Kidney (tissue), 14 donors: ENCODE data around the gene WBP2. TPM values are rescaled to one million over a fixed set of nuclear protein-coding genes. Genes with fewer than 3 reads are reported as not detected.

Experiments
- DNase-seq, 5 donors: peaks; one replicate each; pipeline ENCODE4 v3.0.0-alpha.2; 2013 to 2020
- FAIRE-seq: peaks from 2 replicates; lab custom pipeline; 2012; peaks lifted over from hg19 to GRCh38; lab: Jason Lieb, UNC
- H3K27ac ChIP-seq, 2 donors: one replicate each; pipeline ENCODE4 v1.7.0; 2013; ENCODE audit warnings: low read depth in 2 of 2, low read length in 2 of 2, inconsistent platforms in 1 of 2
- H3K27me3 ChIP-seq: one replicate; pipeline ENCODE4 v1.7.1; 2013; ENCODE audit warnings: low read length, inconsistent platforms; ENCODE audit not compliant: control insufficient read depth, insufficient read depth
- H3K36me3 ChIP-seq, 3 donors: one replicate each; pipeline versions ENCODE4 v1.7.0 to v1.7.1; 2013; ENCODE audit warnings: low read length in 3 of 3, control low read depth in 1 of 3, inconsistent platforms in 1 of 3; ENCODE audit not compliant: insufficient read depth in 3 of 3, control insufficient read depth in 2 of 3
- H3K4me1 ChIP-seq, 3 donors: one replicate each; pipeline versions ENCODE4 v1.7.0 to v1.7.1; 2013; ENCODE audit warnings: low read length in 3 of 3, inconsistent platforms in 1 of 3, low read depth in 1 of 3; ENCODE audit not compliant: control insufficient read depth in 2 of 3, insufficient read depth in 2 of 3
- H3K4me3 ChIP-seq, 3 donors: one replicate each; pipeline versions ENCODE4 v1.7.0 to v1.8.1; 2013; ENCODE audit warnings: low read length in 3 of 3, control low read depth in 1 of 3, inconsistent platforms in 1 of 3
- H3K9ac ChIP-seq, 3 donors: one replicate each; pipeline versions ENCODE4 v1.7.0 to v1.7.1; 2013; ENCODE audit warnings: low read length in 3 of 3, control low read depth in 1 of 3, inconsistent platforms in 1 of 3
- H3K9me3 ChIP-seq, 3 donors: one replicate each; pipeline versions ENCODE4 v1.7.0 to v1.7.1; 2013; ENCODE audit warnings: low read length in 3 of 3, control low read depth in 1 of 3, inconsistent platforms in 1 of 3; ENCODE audit not compliant: control insufficient read depth in 2 of 3, insufficient read depth in 1 of 3
- intact Hi-C: fragments of 100-400 bp; cut with DNase I; formaldehyde crosslinking; loops from one replicate; pipeline ENCODE4 v1.11.1; 2022
- polyA plus RNA-seq: library from polyadenylated mRNA; stranded (reverse); fragments of 350-450 nt; fragmentation: Illumina TruSeq; extraction: RNeasy Lipid Tissue Mini Kit (QIAGEN cat#74804); gene quantifications from one replicate; pipeline ENCODE4 v1.2.3, GENCODE V29; 2014; ENCODE audit warnings: low read depth, low replicate concordance; ENCODE audit not compliant: insufficient read depth
- total RNA-seq: library from RNA; stranded (reverse); fragmentation: NEBNext Ultra II Directional; extraction: Animal tissue kit (Norgen Biotek cat#: 25700); gene quantifications from one replicate; pipeline ENCODE4 v1.2.1, GENCODE V29; 2021
- TF ChIP-seq, protein P1 (sequence below): IDR thresholded peaks from 3 replicates; pipeline ENCODE4 v1.5.1; 2012; ENCODE audit warnings: mild to moderate bottlenecking, moderate library complexity, borderline replicate concordance; ENCODE audit not compliant: insufficient read depth; ENCODE audit errors: extremely low read depth
- donor health status: control.
- donor health status: control.
- donor health status: control.
- donor health status: control.
- donor health status: control.
- donor health status: DM: yes; HTN: yes; CAD: no.
- donor health status: Normal renal cell carcinoma (clear cell type).

Gene WBP2
- total and polyA plus RNA-seq, 2 donors from 2014 or later = 135 to 151 TPM

GRCh38 chr17:75819116-75819515 is 36.0 kb downstream of the WBP2 start:
- H3K9me3 ChIP-seq = no peaks in the 10 kb centered on the region
- DNase-seq (no peak), FAIRE-seq (no peak)
- H3K36me3 ChIP-seq = peaks cover 2 to 48% (median 35%) of the 10 kb centered on the region in 3 donors
- H3K4me3 ChIP-seq = no peak overlapping the region
- no peaks in the 10 kb centered on the region for H3K27me3 ChIP-seq
- H3K4me1 ChIP-seq = peaks cover 0 to 7% (median 6%) of the 10 kb centered on the region in 3 donors
- no peak overlapping the region for H3K9ac ChIP-seq
- H3K27ac ChIP-seq = no peak overlapping the region
- intact Hi-C loops = no loop called here
- TF ChIP-seq, protein P1, sequence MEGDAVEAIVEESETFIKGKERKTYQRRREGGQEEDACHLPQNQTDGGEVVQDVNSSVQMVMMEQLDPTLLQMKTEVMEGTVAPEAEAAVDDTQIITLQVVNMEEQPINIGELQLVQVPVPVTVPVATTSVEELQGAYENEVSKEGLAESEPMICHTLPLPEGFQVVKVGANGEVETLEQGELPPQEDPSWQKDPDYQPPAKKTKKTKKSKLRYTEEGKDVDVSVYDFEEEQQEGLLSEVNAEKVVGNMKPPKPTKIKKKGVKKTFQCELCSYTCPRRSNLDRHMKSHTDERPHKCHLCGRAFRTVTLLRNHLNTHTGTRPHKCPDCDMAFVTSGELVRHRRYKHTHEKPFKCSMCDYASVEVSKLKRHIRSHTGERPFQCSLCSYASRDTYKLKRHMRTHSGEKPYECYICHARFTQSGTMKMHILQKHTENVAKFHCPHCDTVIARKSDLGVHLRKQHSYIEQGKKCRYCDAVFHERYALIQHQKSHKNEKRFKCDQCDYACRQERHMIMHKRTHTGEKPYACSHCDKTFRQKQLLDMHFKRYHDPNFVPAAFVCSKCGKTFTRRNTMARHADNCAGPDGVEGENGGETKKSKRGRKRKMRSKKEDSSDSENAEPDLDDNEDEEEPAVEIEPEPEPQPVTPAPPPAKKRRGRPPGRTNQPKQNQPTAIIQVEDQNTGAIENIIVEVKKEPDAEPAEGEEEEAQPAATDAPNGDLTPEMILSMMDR = no peak

GRCh38 chr17:75818326-75818885 is 36.7 kb downstream of the WBP2 start:
- FAIRE-seq = no peak
- TF ChIP-seq, protein P1 = no peak
- H3K4me3 ChIP-seq = no peak overlapping the region
- H3K27me3 ChIP-seq = no peaks in the 10 kb centered on the region
- no peak overlapping the region for H3K27ac ChIP-seq
- no peak overlapping the region for H3K9ac ChIP-seq
- H3K4me1 ChIP-seq = peaks cover 0 to 7% (median 6%) of the 10 kb centered on the region in 3 donors
- H3K9me3 ChIP-seq = no peaks in the 10 kb centered on the region
- intact Hi-C loops = no loop called here
- DNase-seq = no peak
- H3K36me3 ChIP-seq = peaks cover 2 to 49% (median 35%) of the 10 kb centered on the region in 3 donors

- H3K4me1 ChIP-seq = peaks cover 0 to 7% (median 6%) of the 10 kb centered on the region in 3 donors
- TF ChIP-seq, protein P1 = no peak
- no peaks in the 10 kb centered on the region for H3K9me3 ChIP-seq
- intact Hi-C loops = no loop called here
- no peaks in the 10 kb centered on the region for H3K27me3 ChIP-seq
- no peak for FAIRE-seq
- H3K36me3 ChIP-seq = peaks cover 2 to 57% (median 42%) of the 10 kb centered on the region in 3 donors
- no peak overlapping the region for H3K9ac ChIP-seq
- no peak overlapping the region for H3K27ac ChIP-seq
- DNase-seq = no peak
- H3K4me3 ChIP-seq = no peak overlapping the region
These were observed 37.6 kb downstream of the WBP2 start for GRCh38 chr17:75817571-75817970.
